HL-60 (cell line): ENCODE data around the gene SLC22A13.

ENCODE experiments used
- DNase-seq, 2 experiments: peaks; one replicate each; pipeline ENCODE4 v3.0.0-alpha.2; 2010 to 2020; ENCODE audit warnings: low read depth in 1 of 2, low spot score in 1 of 2
- H3K27ac ChIP-seq: fragments of 250-450 bp; sonication (Bioruptor Pico); replicated peaks from 2 replicates; pipeline ENCODE4 v1.5.1; 2020; ENCODE audit warnings: mild to moderate bottlenecking, moderate library complexity
- H3K27me3 ChIP-seq: fragments of 250-450 bp; sonication (Bioruptor Pico); 2 replicates; pipeline ENCODE4 v1.5.1; 2021; ENCODE audit warnings: mild to moderate bottlenecking, moderate library complexity; ENCODE audit not compliant: insufficient read depth, poor library complexity, severe bottlenecking
- H3K4me3 ChIP-seq: replicated peaks from 2 replicates; pipeline ENCODE4 v1.5.1; 2011; ENCODE audit warnings: mild to moderate bottlenecking, control low read depth, low read length; ENCODE audit not compliant: insufficient read depth
- CTCF ChIP-seq: IDR thresholded peaks from one replicate; pipeline ENCODE4 v1.5.1; 2011; ENCODE audit warnings: low read length, control low read depth, inconsistent platforms; ENCODE audit not compliant: insufficient read depth
- GABPA ChIP-seq: IDR thresholded peaks from 2 replicates; pipeline ENCODE4 v1.6.1; 2012; ENCODE audit warnings: low read depth
- POLR2AphosphoS5 ChIP-seq: IDR thresholded peaks from 2 replicates; pipeline ENCODE4 v1.6.1; 2012; ENCODE audit warnings: low read depth
- REST ChIP-seq: IDR thresholded peaks from 2 replicates; pipeline ENCODE4 v1.6.1; 2012; ENCODE audit warnings: low read depth; ENCODE audit not compliant: insufficient replicate concordance
- SPI1 ChIP-seq: IDR thresholded peaks from 2 replicates; pipeline ENCODE4 v1.6.1; 2012; ENCODE audit warnings: low read depth, mild to moderate bottlenecking, borderline replicate concordance

SLC22A13 gene

GRCh38 chr3:38254872-38255271, 10.7 kb upstream of the SLC22A13 start:
- H3K4me3 ChIP-seq, result no peak overlapping the region
- no peaks in the 10 kb centered on the region for H3K27me3 ChIP-seq
- no peak overlapping the region for H3K27ac ChIP-seq
- no peak for DNase-seq
- TF ChIP-seq CTCF (no peak), GABPA (no peak), SPI1 (no peak), POLR2AphosphoS5 (no peak), REST (no peak)

- no peak for DNase-seq
- Histone ChIP-seq H3K27ac (no peak overlapping the region), H3K4me3 (no peak overlapping the region), H3K27me3 (no peaks in the 10 kb centered on the region)
- TF ChIP-seq POLR2AphosphoS5 (no peak), GABPA (no peak), REST (no peak), SPI1 (no peak), CTCF (no peak)
Measured at GRCh38 chr3:38255627-38256026, 10.0 kb upstream of the SLC22A13 start.

- no peaks in the 10 kb centered on the region for H3K27me3 ChIP-seq
- no peak overlapping the region for H3K27ac ChIP-seq
- H3K4me3 ChIP-seq, result no peak overlapping the region
- no peak for TF ChIP-seq CTCF
- no peak for TF ChIP-seq REST
- TF ChIP-seq SPI1, result no peak
- TF ChIP-seq POLR2AphosphoS5, result no peak
- TF ChIP-seq GABPA, result no peak
- no peak for DNase-seq
Measured at GRCh38 chr3:38257583-38257982, 8.0 kb upstream of the SLC22A13 start.
